NCI-H1417 (cell line): ENCODE results near the gene OR7A5.
A peak's percentile ranks its signal among the peaks of the same experiment; 100 is the strongest.
"Not testable (repeated sequence)": the region's sequence is repeated elsewhere in the genome, so short reads cannot be mapped to it uniquely, and the experiment has no call there.

Experiments
- DNase-seq, 3 experiments: peaks; one replicate each; lab custom pipeline; 2025; lab: John Stamatoyannopoulos, UW

The OR7A5 gene

DNA sequence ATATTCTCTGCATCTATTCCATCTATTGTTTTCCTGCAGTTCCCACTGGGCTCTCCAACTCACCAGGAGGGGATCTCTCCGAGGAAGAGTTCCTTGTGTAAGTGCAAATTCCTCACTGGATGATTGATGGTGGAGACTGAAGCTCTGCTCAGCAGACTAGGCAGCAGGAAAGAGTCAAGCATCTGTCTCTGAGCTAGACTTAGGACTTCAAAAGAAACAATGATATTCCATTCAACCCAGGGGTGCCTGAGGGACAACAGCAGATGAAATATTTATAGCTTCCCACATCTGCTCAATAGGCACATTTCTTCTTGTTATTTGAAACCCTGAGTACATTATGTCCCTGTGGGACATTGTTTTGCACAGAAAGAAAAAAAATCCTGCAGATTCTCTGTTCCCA, at the start of gene OR7A5, which contains the start of gene OR7C1:
Gene OR7A5, minus strand, starts transcription at position 175 of the 400 bp plus-strand sequence. CDS start 6,944 bp downstream, outside the sequence.
Gene OR7C1, minus strand, starts transcription at position 175 of the 400 bp plus-strand sequence. CDS start 35,049 bp downstream, outside the sequence.
- no peak for DNase-seq

DNA sequence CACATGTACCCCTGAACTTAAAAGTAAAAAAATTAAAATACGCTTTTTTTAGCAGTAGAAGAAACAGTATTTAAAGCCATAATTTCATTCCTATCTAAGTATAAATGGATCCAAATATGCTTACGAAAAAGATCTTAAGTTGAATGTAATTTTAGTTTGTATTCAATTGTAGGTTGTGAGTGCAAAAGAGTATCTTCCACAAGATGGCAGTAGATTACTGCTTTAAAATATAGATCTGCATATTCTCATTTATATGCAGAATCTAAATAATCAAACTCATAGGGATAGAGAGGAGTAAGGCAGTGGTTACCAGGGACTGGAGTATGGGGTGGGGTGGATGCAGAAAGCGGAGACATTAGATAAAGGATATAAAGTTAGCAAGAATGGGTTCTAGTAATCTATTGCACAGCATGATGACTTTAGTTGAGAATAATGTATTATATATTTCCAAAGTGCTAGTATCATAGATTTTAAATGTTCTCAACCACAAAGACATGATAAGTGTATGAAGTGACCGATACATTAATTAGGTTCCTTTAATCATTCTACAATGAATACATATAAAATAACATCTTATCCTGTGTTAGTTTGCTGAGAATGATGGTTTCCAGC, 36.7 kb upstream of the OR7A5 start:
- DNase-seq, result peak in 1 of 3 experiments; percentile 14

DNA sequence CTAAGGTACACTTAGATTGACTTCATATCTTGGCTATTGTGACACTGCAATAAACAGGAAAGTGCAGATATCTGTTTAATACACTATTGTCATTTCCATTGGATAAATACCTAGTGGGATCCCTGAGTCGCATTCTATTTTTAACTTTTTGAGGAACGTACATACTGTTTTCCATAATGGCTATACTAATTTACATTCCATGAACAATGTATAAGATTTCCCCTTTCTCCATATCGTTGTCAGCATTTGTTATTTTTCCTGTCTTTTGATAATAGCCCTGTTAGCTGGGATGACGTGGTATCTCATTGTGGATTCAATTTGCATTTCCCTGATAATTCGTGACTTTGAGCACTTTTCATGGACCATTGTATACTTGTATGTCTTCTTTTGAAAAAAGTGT, 33.5 kb upstream of the OR7A5 start:
- no peak for DNase-seq

DNA sequence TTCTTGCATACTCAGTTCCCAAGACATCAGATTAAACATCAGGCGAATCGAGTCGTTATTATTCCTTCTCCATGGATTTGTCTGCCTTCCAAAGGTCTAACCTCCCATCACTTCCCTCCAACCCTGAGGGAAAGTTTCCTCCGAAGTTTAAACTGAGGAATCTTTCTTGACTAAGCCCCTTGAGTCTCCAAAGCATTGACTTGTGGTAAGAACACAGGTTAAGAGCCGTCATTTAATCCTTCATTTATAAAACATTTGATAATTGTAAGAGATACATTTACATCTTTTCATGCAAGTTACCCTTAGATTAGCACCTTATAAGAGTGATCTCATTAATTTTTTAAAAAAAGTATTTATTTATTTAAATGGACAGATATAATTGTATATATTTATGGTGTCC, 13.8 kb upstream of the OR7A5 start, which contains the start of gene OR7A10:
Gene OR7A10, minus strand, starts transcription at position 101 of the 400 bp plus-strand sequence. CDS start 7,045 bp downstream, outside the sequence.
- no peak for DNase-seq

DNA sequence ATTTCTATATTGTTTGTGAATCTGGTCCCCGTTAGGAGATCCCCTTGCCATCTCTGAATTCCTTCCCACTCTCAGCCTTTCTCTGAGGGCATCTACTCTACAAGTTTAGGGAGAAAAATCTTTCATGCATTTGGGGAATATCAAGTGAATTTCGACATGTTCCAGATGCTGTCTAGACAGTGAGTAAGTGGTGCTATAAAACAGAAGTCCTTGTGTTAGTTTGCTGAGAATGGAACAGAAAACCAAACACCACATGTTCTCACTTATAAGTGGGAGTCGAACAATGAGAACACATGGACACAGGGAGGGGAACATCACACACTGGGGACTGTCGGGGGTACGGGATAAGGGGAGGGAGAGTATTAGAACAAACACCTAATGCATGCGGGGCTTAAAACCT, 8.6 kb upstream of the OR7A5 start:
- DNase-seq, result no peak

DNA sequence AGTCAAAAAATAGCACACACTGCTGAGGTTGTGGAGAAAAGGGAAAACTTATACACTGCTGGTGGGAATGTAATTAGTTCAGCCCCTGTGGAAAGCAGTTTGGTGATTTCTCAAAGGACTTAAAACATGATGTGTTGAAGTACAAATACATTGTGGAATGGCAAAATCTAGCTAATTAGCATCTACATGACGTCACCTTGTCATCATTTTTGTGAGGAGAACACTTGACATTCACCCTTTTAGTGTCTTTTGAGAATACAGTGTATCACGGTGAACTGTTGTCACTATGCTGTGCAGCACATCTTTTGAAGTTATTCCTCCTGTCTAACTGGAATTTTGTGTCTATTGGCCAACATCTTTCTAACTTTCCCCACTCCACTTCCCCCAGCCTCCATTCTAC, 8.2 kb upstream of the OR7A5 start:
- no peak for DNase-seq

DNA sequence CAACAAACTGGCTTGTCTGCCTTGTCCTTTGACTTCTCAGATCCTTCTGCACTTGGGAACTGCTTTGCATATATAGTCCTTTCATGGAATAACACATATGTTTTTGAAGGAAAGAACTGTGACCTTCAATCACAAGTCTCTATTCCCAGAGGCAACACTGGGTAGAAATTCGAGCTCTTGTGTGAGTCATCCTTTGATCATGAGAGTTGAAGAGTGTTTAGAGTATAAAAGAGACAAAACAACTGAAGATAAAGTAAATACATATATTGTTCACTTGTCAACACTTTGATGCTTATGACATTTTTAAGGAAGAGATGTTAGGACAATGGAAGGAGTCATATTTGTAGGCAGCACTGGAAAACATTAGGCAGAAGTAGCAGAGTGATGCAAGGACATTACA, 5.2 kb upstream of the OR7A5 start:
- no peak for DNase-seq

DNA sequence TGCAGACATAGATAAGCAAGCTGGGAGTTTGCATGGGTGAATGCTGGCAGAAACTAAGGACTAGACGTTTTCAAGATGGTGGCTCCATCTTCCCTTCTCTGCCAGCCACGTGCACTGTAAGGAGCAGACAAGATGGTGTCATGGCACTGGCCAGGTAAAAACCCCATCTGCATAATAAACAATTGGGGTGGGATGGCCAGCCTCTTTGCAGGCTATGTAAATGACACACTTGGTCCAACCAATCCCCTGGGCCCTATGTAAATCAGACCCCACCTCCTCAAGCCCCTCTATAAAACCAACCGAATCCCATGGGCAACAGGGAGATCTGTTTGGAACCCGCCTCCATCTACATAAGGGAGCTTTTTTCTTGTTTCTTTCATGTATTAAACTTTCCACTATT, 2.4 kb upstream of the OR7A5 start:
- no peak for DNase-seq

DNA sequence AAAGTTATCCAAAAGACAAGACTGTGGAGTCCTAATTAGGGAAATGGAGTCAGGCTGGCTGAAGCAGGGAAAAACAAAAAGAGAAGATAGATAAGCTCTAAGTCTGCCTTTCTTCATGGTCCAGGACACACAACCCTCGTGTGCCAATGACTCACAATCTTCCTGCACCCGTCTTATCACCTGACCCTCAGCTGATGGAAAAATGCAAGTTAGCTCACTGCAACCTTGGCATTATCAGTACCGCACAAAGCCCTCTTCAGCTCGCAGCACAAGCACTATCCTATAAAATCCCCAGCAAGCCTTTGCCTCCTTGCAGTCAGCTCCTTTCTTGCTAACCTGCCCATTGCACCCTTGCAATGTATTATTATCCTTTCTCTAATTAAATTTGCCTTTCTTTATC, 4.3 kb downstream of the OR7A5 start:
- no peak for DNase-seq

DNA sequence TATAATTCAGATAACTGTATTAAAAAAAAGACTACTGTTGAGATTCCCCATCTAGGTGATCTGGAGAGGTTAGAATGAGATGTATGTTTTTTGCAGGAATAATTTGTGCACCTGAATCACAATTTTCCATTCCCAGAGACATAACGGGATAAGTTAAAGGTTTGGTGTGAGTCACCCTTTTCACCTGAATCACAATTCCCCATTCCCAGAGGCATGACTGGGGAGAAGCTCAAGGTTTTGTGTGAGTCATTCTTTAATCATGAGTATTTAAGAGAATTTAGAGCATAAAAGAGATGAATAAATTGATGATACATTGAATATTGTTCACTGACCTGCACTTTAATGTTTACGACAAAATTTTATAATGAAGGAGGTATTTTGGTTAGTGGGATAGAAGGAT, 9.0 kb downstream of the OR7A5 start:
- no peak for DNase-seq

DNA sequence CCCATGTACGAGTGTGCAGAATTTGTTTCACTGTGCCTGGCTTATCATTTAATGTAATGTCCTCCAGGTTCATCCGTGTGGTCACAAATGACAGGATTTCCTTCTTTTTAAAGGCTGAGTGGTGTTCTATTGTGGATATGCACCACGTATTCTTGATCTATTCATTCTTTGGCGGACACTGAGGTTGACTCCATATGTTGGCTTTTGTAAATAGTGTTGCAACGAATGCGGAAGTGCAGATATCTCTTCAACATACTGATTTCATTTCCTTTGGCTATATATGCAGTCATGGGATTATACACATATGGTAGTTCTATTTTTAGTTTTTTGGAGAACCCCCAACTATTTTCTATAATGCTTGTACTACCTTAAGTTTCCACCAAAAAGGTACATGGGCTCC, 13.0 kb downstream of the OR7A5 start:
- DNase-seq, result no peak

DNA sequence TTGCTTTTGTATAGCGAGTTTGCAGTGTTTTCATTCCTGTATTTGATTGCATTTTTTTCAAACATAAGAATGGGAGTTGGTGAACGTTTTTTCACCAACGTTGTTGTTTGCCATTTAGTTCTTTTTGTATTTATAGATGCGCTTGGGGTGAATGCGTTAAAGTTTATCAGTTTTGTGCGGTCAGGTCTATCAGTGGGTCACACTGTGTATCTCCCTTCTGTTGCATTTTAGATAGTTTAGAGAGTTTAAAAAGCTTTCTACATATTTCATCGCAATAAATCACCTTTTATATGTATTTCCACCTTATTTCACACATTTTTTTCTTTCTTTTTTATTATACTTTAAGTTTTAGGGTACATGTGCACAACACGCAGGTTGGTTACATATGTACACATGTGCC, 16.4 kb downstream of the OR7A5 start:
- no peak for DNase-seq

DNA sequence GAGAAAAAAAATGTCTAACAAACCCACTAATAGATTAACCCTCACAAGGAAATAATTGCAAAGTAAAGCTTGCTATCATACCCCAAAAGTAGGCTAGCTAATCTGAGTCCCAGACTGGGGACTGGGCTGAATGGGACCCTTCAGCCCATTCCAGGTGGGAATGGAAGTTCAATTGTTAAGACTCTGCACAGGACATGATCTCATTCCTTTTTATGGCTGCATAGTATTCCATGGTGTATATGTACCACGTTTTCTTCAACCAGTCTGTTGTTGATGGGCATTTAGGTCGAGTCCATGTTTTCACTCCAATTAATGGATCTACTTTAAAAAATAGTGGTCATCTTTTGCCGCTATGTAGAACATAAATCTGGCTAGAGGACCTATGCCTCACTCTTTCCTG, 17.9 kb downstream of the OR7A5 start:
- no peak for DNase-seq

DNA sequence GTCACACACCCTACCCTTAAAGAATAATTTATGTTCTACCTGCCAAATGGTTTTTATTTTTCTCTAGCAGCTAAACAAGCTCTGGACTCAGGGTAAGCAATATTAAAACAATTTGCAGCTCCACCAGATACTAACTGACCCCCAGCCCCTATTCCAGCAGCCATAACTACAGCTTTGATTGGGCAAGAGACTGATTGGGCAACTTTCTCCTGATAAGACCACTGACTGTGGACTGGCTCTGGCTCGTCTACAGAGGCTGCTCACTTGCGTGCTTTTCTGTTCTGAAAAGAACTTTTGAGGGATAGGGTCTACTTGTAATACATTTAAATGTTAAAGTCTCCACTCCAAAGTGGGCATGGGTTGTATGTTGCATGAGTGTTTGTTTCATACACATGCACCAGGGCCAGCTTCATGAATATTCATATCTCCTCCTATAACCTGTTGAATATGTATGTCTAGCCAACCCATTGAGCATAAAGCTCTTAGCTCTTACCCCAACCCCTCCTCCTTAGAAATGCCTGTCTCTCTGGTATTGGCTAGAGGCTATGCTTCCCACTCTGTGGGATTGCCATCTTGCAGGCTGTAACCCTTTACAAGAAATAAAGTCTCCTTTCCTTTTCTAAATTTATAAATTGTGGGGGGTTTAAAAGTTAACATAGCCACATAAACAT, 19.9 kb downstream of the OR7A5 start:
- DNase-seq, result no peak

DNA sequence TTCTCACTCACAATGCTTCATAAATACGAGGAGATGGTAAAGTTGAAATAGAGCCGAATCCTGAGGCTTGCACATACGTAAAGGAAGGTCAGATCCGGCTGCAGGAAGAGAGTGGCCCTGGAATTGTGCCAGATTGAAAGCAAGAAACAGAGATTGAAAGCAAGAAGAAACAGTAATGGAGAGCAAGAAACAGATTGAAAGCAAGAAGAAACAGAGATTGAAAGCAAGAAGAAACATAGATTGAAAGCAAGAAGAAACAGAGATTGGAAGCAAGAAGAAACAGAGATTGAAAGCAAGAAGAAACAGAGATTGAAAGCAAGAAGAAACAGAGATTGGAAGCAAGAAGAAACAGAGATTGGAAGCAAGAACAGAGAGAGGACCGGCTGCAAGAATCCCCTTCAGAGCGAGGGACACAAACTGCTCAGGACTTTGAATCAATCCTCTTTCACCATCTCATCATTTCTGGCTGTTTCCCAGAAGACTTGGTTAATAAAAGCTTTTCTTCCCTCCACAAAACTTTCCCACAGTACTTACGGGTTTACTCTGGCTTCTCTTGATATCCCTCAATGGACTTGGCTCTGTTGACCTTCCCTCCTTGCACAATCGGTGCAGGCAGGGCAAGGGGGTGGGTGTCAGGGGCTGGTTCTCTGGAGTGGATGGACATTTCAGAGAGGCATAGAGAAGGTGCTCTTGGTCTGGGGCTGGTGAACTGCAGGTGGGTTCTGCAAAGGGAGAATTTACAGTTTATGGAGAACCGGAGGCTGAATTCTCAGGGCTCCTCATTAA, 25.5 kb downstream of the OR7A5 start:
- no peak for DNase-seq

DNA sequence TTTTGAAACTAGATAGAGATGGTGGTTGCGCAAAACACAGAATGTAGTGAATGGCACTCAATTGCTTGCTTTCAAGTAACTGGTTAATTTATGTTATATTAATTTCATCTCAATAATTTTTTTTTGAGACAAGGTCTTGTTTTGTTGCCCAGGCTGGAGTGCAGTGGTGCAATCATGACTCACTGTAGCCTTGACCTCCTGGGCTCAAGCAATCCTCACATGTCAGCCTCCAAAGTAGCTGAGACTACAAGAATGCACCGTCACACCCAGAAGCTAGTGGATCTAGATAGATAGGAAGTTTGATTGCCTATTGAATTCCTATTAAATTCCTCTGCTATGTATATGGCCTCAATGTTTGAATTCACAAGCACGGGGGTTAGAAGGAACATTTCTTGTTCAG, 30.2 kb downstream of the OR7A5 start:
- no peak for DNase-seq

DNA sequence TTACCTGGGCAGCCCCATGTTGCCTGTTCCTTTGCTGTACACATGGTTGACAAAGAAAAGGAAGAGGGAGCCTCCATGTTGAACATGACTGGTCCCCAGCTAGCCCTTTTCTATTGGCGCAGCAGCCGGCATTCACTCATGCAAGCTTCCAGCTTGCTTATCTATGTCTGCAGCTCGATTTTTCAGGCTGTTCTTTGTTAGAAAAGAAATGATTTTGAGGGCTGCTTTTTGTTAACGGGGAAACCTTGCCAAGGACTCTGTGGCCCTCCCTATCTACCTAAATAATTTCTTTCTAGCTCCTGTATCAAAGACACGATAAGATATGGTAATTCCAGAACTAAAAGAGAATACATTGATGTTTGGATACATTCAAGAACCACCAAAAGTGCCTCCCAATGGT, 36.2 kb downstream of the OR7A5 start:
- no peak for DNase-seq

DNA sequence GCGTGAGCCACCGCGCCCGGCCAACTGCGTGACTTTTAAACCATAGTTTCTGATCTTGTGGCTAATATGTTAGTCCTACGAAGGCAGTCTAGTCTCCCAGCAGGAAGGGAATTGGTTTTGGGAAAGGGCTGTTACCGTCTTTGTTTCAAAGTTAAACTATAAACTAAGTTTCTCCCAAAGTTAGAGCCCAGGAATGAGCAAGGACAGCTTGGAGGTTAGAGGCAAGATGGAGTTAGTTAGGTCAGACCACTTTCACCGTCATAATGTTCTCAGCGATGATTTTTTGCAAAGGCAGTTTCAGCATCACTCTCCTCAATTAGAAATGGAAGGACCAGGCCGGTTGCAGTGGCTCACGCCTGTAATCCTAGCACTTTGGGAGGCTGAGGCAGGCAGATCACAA, 39.0 kb downstream of the OR7A5 start:
- no peak for DNase-seq

DNA sequence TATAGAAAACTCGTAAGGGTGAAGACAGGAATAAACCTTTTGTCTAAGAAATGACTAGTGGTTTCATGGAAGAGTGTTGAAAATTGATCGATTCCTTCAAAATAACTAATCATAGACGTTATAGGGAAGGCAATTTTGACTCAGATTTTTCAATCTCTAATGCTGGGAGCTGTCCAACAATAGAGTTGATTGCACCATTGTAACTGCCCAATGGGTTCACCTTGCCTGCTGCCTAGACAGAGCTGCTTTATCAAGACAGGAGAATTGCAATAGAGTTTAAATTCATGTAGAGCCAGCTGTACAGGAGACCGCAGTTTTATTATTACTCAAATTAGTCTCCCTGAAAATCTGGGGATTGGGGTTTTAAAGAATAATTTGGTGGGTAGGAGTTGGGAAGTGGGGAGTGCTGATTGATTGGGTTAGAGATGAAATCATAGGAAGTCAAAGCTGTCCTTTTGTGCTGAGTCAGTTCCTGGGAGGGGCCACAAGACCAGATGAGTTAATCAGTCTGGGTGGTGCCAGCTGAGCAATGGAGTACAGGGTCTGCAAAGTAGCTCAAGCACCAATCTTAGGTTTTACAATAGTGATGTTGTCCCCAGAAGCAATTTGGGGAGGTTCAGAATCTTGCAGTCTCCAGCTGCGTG, 39.8 kb downstream of the OR7A5 start:
- DNase-seq, result no peak

DNA sequence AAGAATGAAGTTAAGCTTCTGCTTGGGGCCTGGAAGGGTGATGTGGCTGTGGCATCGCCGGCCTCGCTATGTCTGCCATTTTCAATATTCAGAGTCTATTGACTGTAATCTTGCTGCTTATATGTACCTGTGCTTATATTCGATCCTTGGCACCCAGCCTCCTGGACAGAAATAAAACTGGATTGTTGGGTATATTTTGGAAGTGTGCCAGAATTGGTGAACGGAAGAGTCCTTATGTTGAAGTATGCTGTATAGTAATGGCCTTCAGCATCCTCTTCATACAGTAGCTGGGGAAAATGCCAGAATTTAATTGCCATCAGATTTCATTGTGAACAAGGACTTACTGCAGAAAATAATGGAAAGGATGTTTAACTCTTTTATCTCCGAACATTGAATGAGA, 42.7 kb downstream of the OR7A5 start:
- DNase-seq, result peak in 1 of 3 experiments; percentile 9

DNA sequence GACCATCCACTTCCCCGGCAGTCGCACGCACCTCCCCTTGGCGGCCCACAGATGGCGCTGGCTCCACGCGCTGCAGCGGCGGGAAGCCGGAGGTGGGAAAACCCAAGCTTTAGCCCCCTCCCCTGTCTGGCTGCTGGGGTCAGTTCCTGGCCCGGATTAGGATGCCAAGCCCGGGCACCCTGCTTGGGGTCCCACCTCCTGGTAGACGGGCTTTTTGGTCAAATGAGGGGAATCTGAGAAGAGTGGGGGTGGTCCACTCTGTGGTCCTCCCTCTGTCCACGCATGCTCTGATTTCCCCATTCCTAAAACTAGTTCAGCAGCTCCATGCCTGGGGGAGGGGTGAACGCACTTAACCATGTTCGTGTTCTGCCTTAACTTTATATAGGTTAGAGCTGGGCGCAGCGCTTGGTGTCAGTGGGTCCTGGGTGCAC, 48.5 kb downstream of the OR7A5 start:
- no peak for DNase-seq

DNA sequence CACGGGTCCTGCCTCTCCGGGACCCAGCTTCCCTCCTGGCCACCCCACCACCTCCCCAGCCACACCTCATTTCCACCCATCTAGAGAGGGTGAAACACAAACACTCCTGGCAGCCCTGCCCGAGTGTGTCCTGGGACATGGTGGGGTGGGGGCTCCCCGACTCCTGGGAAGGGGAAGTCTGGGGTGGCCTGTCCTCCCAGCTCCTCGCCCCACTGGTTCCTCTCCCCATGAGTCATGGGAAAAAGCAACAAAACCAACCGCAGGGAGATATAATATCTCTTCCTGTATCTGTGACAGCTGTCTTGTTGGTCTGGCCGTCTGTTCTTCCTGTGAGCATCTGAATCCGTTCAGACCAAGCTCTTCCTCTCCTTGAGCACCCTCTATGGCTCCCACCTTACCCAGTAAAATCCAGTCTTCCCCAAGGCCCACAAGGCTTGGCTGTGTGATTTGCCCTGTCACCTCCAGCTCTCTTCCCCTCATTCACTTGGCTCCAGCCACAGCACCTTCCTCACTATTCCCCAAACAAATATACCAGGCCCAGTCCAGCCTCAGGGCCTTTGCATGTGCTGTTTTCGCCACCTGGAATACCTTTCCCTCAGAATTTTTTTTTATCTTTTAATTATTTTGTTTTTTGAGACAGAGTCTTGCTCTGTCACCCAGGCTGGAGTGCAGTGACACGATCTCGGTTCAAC, 49.7 kb downstream of the OR7A5 start:
- DNase-seq, result not testable (repeated sequence)
